Mesenchymal stem cell (in vitro differentiated cells and primary cell): ENCODE measurements around the gene ATF6.

Source experiments
- DNase-seq: peaks from one replicate; pipeline ENCODE4 v3.0.0-alpha.2; 2013
- H2AFZ ChIP-seq: one replicate; pipeline ENCODE4 v1.6.1; 2013; ENCODE audit warnings: low read depth, mild to moderate bottlenecking, control low read depth, inconsistent platforms, low read length, moderate library complexity
- H2AK5ac ChIP-seq: 2 replicates; pipeline ENCODE4 v1.6.1; 2013; ENCODE audit warnings: low read length, moderate library complexity, mild to moderate bottlenecking, inconsistent platforms; ENCODE audit not compliant: severe bottlenecking
- H2BK120ac ChIP-seq: one replicate; pipeline ENCODE4 v1.6.1; 2013; ENCODE audit warnings: low read depth, mild to moderate bottlenecking, inconsistent platforms, low read length, moderate library complexity
- H2BK12ac ChIP-seq, 2 experiments: one replicate each; pipeline ENCODE4 v1.6.1; 2013; ENCODE audit warnings: inconsistent platforms in 2 of 2, low read length in 2 of 2, mild to moderate bottlenecking in 2 of 2, moderate library complexity in 2 of 2, control low read depth in 1 of 2
- H2BK15ac ChIP-seq: one replicate; pipeline ENCODE4 v1.6.1; 2013; ENCODE audit warnings: mild to moderate bottlenecking, low read depth, inconsistent platforms; ENCODE audit not compliant: poor library complexity, severe bottlenecking
- H2BK5ac ChIP-seq: 2 replicates; pipeline ENCODE4 v1.6.1; 2013; ENCODE audit warnings: low read depth, mild to moderate bottlenecking, low read length, control low read depth, inconsistent platforms; ENCODE audit not compliant: poor library complexity, severe bottlenecking
- H3K14ac ChIP-seq, 2 experiments: one replicate each; pipeline ENCODE4 v1.6.1; 2013; ENCODE audit warnings: inconsistent platforms in 2 of 2, low read length in 2 of 2, control low read depth in 1 of 2, mild to moderate bottlenecking in 1 of 2, moderate library complexity in 1 of 2
- H3K18ac ChIP-seq, 2 experiments: one replicate each; pipeline ENCODE4 v1.6.1; 2013; ENCODE audit warnings: inconsistent platforms in 2 of 2, low read length in 2 of 2, control low read depth in 1 of 2, low read depth in 1 of 2, mild to moderate bottlenecking in 1 of 2
- H3K23ac ChIP-seq, 2 experiments: one replicate each; pipeline ENCODE4 v1.6.1; 2013; ENCODE audit warnings: inconsistent platforms in 2 of 2, low read length in 2 of 2, mild to moderate bottlenecking in 2 of 2, moderate library complexity in 2 of 2, control low read depth in 1 of 2
- H3K27ac ChIP-seq: 2 replicates; pipeline ENCODE4 v1.5.1; 2013; ENCODE audit warnings: mild to moderate bottlenecking, moderate library complexity, low read length, control low read depth, inconsistent platforms; ENCODE audit not compliant: poor library complexity, severe bottlenecking
- H3K27me3 ChIP-seq, 2 experiments: 2 replicates each; pipeline versions ENCODE4 v1.6.1 to v1.7.0; 2013; ENCODE audit warnings: low read length in 2 of 2, mild to moderate bottlenecking in 2 of 2, moderate library complexity in 2 of 2, control low read depth in 1 of 2, inconsistent platforms in 1 of 2; ENCODE audit not compliant: control insufficient read depth in 1 of 2, insufficient read depth in 1 of 2
- H3K36me3 ChIP-seq, 2 experiments: 2 replicates each; pipeline versions ENCODE4 v1.6.1 to v1.7.0; 2013; ENCODE audit warnings: low read length in 2 of 2, control low read depth in 1 of 2, inconsistent platforms in 1 of 2, low read depth in 1 of 2, mild to moderate bottlenecking in 1 of 2; ENCODE audit not compliant: insufficient read depth in 2 of 2, control insufficient read depth in 1 of 2
- H3K4ac ChIP-seq, 2 experiments: one replicate each; pipeline ENCODE4 v1.6.1; 2013; ENCODE audit warnings: inconsistent platforms in 2 of 2, low read length in 2 of 2, mild to moderate bottlenecking in 2 of 2, moderate library complexity in 2 of 2, control low read depth in 1 of 2, low read depth in 1 of 2
- H3K4me1 ChIP-seq: 2 replicates; pipeline ENCODE4 v1.6.1; 2013; ENCODE audit warnings: low read depth, low read length, control low read depth; ENCODE audit not compliant: control insufficient read depth, insufficient read depth
- H3K4me2 ChIP-seq: 2 replicates; pipeline ENCODE4 v1.6.1; 2013; ENCODE audit warnings: low read length, mild to moderate bottlenecking, inconsistent platforms; ENCODE audit not compliant: poor library complexity, severe bottlenecking
- H3K4me3 ChIP-seq, 2 experiments: 2 replicates each; pipeline versions ENCODE4 v1.5.1 to v1.7.0; 2013; ENCODE audit warnings: low read length in 2 of 2, mild to moderate bottlenecking in 2 of 2, control low read depth in 1 of 2, low read depth in 1 of 2; ENCODE audit not compliant: insufficient read depth in 1 of 2
- H3K79me1 ChIP-seq: replicated peaks from 2 replicates; pipeline ENCODE4 v1.6.1; 2013; ENCODE audit warnings: mild to moderate bottlenecking, control low read depth, low read length, inconsistent platforms; ENCODE audit not compliant: poor library complexity, severe bottlenecking
- H3K9ac ChIP-seq: 2 replicates; pipeline ENCODE4 v1.7.0; 2013; ENCODE audit warnings: mild to moderate bottlenecking, low read length, moderate library complexity
- H3K9me3 ChIP-seq: 2 replicates; pipeline ENCODE4 v1.7.0; 2013; ENCODE audit warnings: mild to moderate bottlenecking, low read length; ENCODE audit not compliant: control insufficient read depth
- H4K8ac ChIP-seq: one replicate; pipeline ENCODE4 v1.6.1; 2013; ENCODE audit warnings: inconsistent platforms, mild to moderate bottlenecking, low read length, moderate library complexity
- H4K91ac ChIP-seq: one replicate; pipeline ENCODE4 v1.6.1; 2013; ENCODE audit warnings: mild to moderate bottlenecking, low read length, inconsistent platforms
- WGBS: methylation state at CpG from one replicate; pipeline ENCODE4 v1.1.7; 2013; ENCODE audit warnings: mixed read lengths; 5-methylcytosine and 5-hydroxymethylcytosine counted together

ATF6 gene

GRCh38 chr1:161844696-161845095, 78.6 kb downstream of the ATF6 start:
- Histone ChIP-seq H3K4me1 (no peaks in the 10 kb centered on the region), H3K4ac (no peak overlapping the region), H4K8ac (no peak overlapping the region)

GRCh38 chr1:161848676-161849075, 82.6 kb downstream of the ATF6 start:
- Histone ChIP-seq H2BK5ac (no peak overlapping the region), H3K9me3 (no peaks in the 10 kb centered on the region), H3K27me3 (no peaks in the 10 kb centered on the region), H3K27ac (no peak overlapping the region), H4K91ac (no peak overlapping the region), H3K14ac (no peak overlapping the region), H4K8ac (no peak overlapping the region), H3K23ac (no peak overlapping the region), H2BK15ac (no peak overlapping the region), H2AK5ac (no peak overlapping the region), H2BK120ac (no peak overlapping the region), H3K18ac (no peak overlapping the region), H3K79me1 (no peaks in the 10 kb centered on the region), H3K4me1 (no peaks in the 10 kb centered on the region), H3K4ac (no peak overlapping the region), H3K4me2 (no peak overlapping the region), H3K36me3 (peaks cover 0 to 17% of the 10 kb centered on the region in 2 experiments), H2BK12ac (no peak overlapping the region), H3K9ac (no peak overlapping the region), H2AFZ (no peak overlapping the region), H3K4me3 (no peak overlapping the region)
- 100% methylated on average over 1 of the region's 1 CpG for WGBS
- no peak for DNase-seq

More at GRCh38 chr1:161844696-161845095, 78.6 kb downstream of the ATF6 start:
- Histone ChIP-seq H2AFZ (no peak overlapping the region), H3K23ac (no peak overlapping the region), H2BK5ac (no peak overlapping the region), H3K18ac (no peak overlapping the region), H3K9ac (no peak overlapping the region), H3K79me1 (no peaks in the 10 kb centered on the region), H3K4me2 (no peak overlapping the region), H4K91ac (no peak overlapping the region), H3K9me3 (no peaks in the 10 kb centered on the region), H3K4me3 (no peak overlapping the region), H2AK5ac (no peak overlapping the region), H2BK120ac (no peak overlapping the region), H2BK12ac (no peak overlapping the region), H2BK15ac (no peak overlapping the region), H3K36me3 (peaks cover 2 to 4% of the 10 kb centered on the region in 2 experiments), H3K27me3 (no peaks in the 10 kb centered on the region), H3K27ac (no peak overlapping the region), H3K14ac (no peak overlapping the region)
- DNase-seq = no peak

- Histone ChIP-seq H3K4me3 (no peak overlapping the region), H3K79me1 (no peaks in the 10 kb centered on the region), H3K18ac (no peak overlapping the region), H4K91ac (no peak overlapping the region), H3K9me3 (no peaks in the 10 kb centered on the region), H3K4me2 (no peak overlapping the region), H3K36me3 (peaks cover 1 to 24% of the 10 kb centered on the region in 2 experiments), H3K23ac (no peak overlapping the region), H3K9ac (peak overlapping the region; percentile 31), H3K4ac (no peak overlapping the region), H3K27ac (no peak overlapping the region), H2AFZ (no peak overlapping the region), H2BK120ac (no peak overlapping the region), H2BK12ac (no peak overlapping the region), H3K14ac (no peak overlapping the region), H3K27me3 (no peaks in the 10 kb centered on the region), H2BK5ac (no peak overlapping the region), H2BK15ac (no peak overlapping the region), H2AK5ac (no peak overlapping the region), H4K8ac (no peak overlapping the region), H3K4me1 (no peaks in the 10 kb centered on the region)
- no peak for DNase-seq
Observed at GRCh38 chr1:161849518-161849917, 83.4 kb downstream of the ATF6 start.

GRCh38 chr1:161855260-161855659, 89.1 kb downstream of the ATF6 start:
- Histone ChIP-seq H3K4ac (no peak overlapping the region), H3K27ac (no peak overlapping the region), H3K36me3 (peaks cover 5 to 20% of the 10 kb centered on the region in 2 experiments), H2BK5ac (no peak overlapping the region), H4K8ac (no peak overlapping the region), H3K9ac (no peak overlapping the region), H3K14ac (no peak overlapping the region), H3K9me3 (no peaks in the 10 kb centered on the region), H3K27me3 (no peaks in the 10 kb centered on the region), H3K79me1 (peaks cover 3% of the 10 kb centered on the region), H3K4me1 (no peaks in the 10 kb centered on the region), H2BK12ac (no peak overlapping the region), H3K18ac (no peak overlapping the region), H3K4me3 (no peak overlapping the region), H2BK120ac (no peak overlapping the region), H2AFZ (no peak overlapping the region), H3K23ac (no peak overlapping the region), H2BK15ac (no peak overlapping the region), H3K4me2 (no peak overlapping the region), H4K91ac (no peak overlapping the region), H2AK5ac (no peak overlapping the region)
- WGBS = 96% methylated on average over 1 of the region's 1 CpG
- DNase-seq = no peak
